Stimulated activated CD4-positive, alpha-beta T cell treated with anti-CD3 and anti-CD28 coated beads, Interleukin-12 subunit alpha, Interleukin-12 subunit beta, amount 100 ng/mL, for 4 hours (primary cell): ENCODE results near the gene TSNAXIP1.
"Not testable (repeated sequence)": the region's sequence is repeated elsewhere in the genome, so short reads cannot be mapped to it uniquely, and the experiment has no call there.

Source experiments
- DNase-seq: peaks from one replicate; pipeline ENCODE4 v3.0.0-alpha.2; 2020

TSNAXIP1 gene

GRCh38 chr16:67786491-67786890 lies 20.2 kb upstream of the TSNAXIP1 start:
- DNase-seq = no peak

GRCh38 chr16:67790071-67790470 lies 16.6 kb upstream of the TSNAXIP1 start:
- no peak for DNase-seq

GRCh38 chr16:67796099-67796718 lies 10.5 kb upstream of the TSNAXIP1 start:
- DNase-seq = no peak

GRCh38 chr16:67800338-67800926 lies 6.3 kb upstream of the TSNAXIP1 start:
- no peak for DNase-seq

- no peak for DNase-seq
Observed at GRCh38 chr16:67801241-67801640, 5.4 kb upstream of the TSNAXIP1 start.

- DNase-seq = peak; percentile 6
Observed at GRCh38 chr16:67801883-67802282, 4.8 kb upstream of the TSNAXIP1 start.

- DNase-seq = no peak
Observed at GRCh38 chr16:67803894-67804293, 2.8 kb upstream of the TSNAXIP1 start.

GRCh38 chr16:67804853-67805542 lies 1.7 kb upstream of the TSNAXIP1 start:
- DNase-seq = no peak

- DNase-seq = no peak
Observed at GRCh38 chr16:67805718-67806427, 816 bp upstream of the TSNAXIP1 start.

GRCh38 chr16:67807148-67807682 lies 526 bp downstream of the TSNAXIP1 start:
- no peak for DNase-seq

- DNase-seq = no peak
Observed at GRCh38 chr16:67811899-67812298, 5.2 kb downstream of the TSNAXIP1 start.

GRCh38 chr16:67814567-67814966 lies 7.9 kb downstream of the TSNAXIP1 start:
- DNase-seq = no peak

GRCh38 chr16:67820608-67821259 lies 14.0 kb downstream of the TSNAXIP1 start:
- DNase-seq = no peak

GRCh38 chr16:67822511-67822910 lies 15.8 kb downstream of the TSNAXIP1 start:
- DNase-seq = no peak

GRCh38 chr16:67825119-67825518 lies 18.4 kb downstream of the TSNAXIP1 start:
- no peak for DNase-seq

GRCh38 chr16:67825906-67826305 lies 19.2 kb downstream of the TSNAXIP1 start:
- DNase-seq = no peak

GRCh38 chr16:67828651-67829050 lies 22.0 kb downstream of the TSNAXIP1 start:
- no peak for DNase-seq

- DNase-seq = no peak
Observed at GRCh38 chr16:67833030-67833414, 26.3 kb downstream of the TSNAXIP1 start.

GRCh38 chr16:67833415-67834241 lies 26.9 kb downstream of the TSNAXIP1 start:
- DNase-seq = peak; percentile 88

GRCh38 chr16:67834242-67834614 lies 27.5 kb downstream of the TSNAXIP1 start:
- DNase-seq = no peak

- not testable (repeated sequence) for DNase-seq
Observed at GRCh38 chr16:67837190-67837589, 30.5 kb downstream of the TSNAXIP1 start.

- DNase-seq = no peak
Observed at GRCh38 chr16:67837811-67838210, 31.1 kb downstream of the TSNAXIP1 start.
